ENCODE results near the gene GDI1.

GDI1 gene

GRCh38 chrX:154484255-154485149 is 47.5 kb downstream of the GDI1 start:
- DNase-seq, result no peak

- no peak for DNase-seq
These were observed 48.4 kb downstream of the GDI1 start for GRCh38 chrX:154485150-154486051.

- no peak for DNase-seq
These were observed 49.1 kb downstream of the GDI1 start for GRCh38 chrX:154486052-154486395.

GRCh38 chrX:154486396-154487207 is 49.6 kb downstream of the GDI1 start, which contains the start of gene UBL4A:
Gene UBL4A, minus strand, starts transcription at chrX:154486615. Its CDS starts 31 bp downstream, at chrX:154486584.
- peak; percentile 10 for DNase-seq

- DNase-seq, result no peak
These were observed 50.8 kb downstream of the GDI1 start for GRCh38 chrX:154487518-154488290.

- DNase-seq, result no peak
These were observed 51.6 kb downstream of the GDI1 start for GRCh38 chrX:154488336-154489075.

GRCh38 chrX:154489182-154489581 is 52.2 kb downstream of the GDI1 start:
- no peak for DNase-seq

GRCh38 chrX:154490021-154490413 is 53.1 kb downstream of the GDI1 start:
- peak; percentile 14 for DNase-seq

GRCh38 chrX:154490414-154491083 is 53.6 kb downstream of the GDI1 start, which contains the start of gene SLC10A3:
Gene SLC10A3, minus strand, starts transcription at chrX:154490629. Its CDS starts 1,689 bp downstream, at chrX:154488940.
- peak; percentile 77 for DNase-seq

All from NCI-H510A treated with DMSO at 0.1 percent for 48 hours (cell line).